Upper lobe of left lung (tissue), 4 donors: ENCODE data around the gene ATG7.

Experiments used
- CTCF ChIP-seq, 6 experiments: fragments of 450-650 bp in 4 of 6; fragments of 200-600 bp in 2 of 6; sonication (generic) in 2 of 6; IDR thresholded peaks; one replicate each; pipeline ENCODE4 v1.5.1; 2016 to 2019; ENCODE audit warnings: antibody characterized with exemption in 6 of 6
- POLR2AphosphoS5 ChIP-seq, 2 donors: sonication (generic); formaldehyde crosslinking; IDR thresholded peaks; one replicate each; pipeline ENCODE4 v1.5.1; 2017; ENCODE audit warnings: antibody characterized with exemption in 2 of 2

- TF ChIP-seq CTCF (IDR thresholded peaks at IDR 0.05) (no peak), POLR2AphosphoS5 (IDR thresholded peaks at IDR 0.05) (no peak)
These were observed 114.4 kb downstream of the ATG7 start for GRCh38 chr3:11386465-11387113.
